HepG2 (cell line): ENCODE results near the gene LIMK2. TPM values are rescaled to one million over a fixed set of nuclear protein-coding genes. Genes with fewer than 3 reads are reported as not detected.

Experiments used
- AHR ChIP-seq: IDR thresholded peaks from 2 replicates; pipeline ENCODE4 v1.6.1; 2018; ENCODE audit warnings: missing genetic modification reagents, missing compliant biosample characterization
- ARNTL ChIP-seq: sonication (generic); formaldehyde crosslinking; IDR thresholded peaks from 2 replicates; pipeline ENCODE4 v1.4.0; 2020; ENCODE audit warnings: mild to moderate bottlenecking, missing genetic modification reagents
- ASH2L ChIP-seq: fragments of 300-600, 200-600 bp; sonication (generic); IDR thresholded peaks from 2 replicates; pipeline ENCODE4 v1.7.0; 2017; ENCODE audit warnings: low read depth, mild to moderate bottlenecking, moderate library complexity, mixed read lengths, low read length; ENCODE audit not compliant: insufficient read length
- CBFB ChIP-seq: sonication (generic); formaldehyde crosslinking; IDR thresholded peaks from 2 replicates; pipeline ENCODE4 v1.4.0; 2020; ENCODE audit warnings: missing genetic modification reagents
- ELF3 ChIP-seq: IDR thresholded peaks from 2 replicates; pipeline ENCODE4 v1.6.1; 2016; ENCODE audit warnings: missing genetic modification reagents, missing compliant biosample characterization
- EZH2 ChIP-seq: conservative IDR thresholded peaks from 2 replicates; pipeline ENCODE4 v1.6.1; 2012; ENCODE audit warnings: mild to moderate bottlenecking, low read depth, low read length, moderate library complexity
- FOXP4 ChIP-seq: sonication (generic); formaldehyde crosslinking; IDR thresholded peaks from 2 replicates; pipeline ENCODE4 v1.4.0; 2020; ENCODE audit warnings: missing genetic modification reagents
- HMG20B ChIP-seq: conservative IDR thresholded peaks from 2 replicates; pipeline ENCODE4 v1.6.1; 2016; ENCODE audit warnings: missing genetic modification reagents, missing compliant biosample characterization
- HNF4G ChIP-seq, 2 experiments: sonication (generic) in 1 of 2; formaldehyde crosslinking in 1 of 2; IDR thresholded peaks; 2 replicates each; pipeline versions ENCODE4 v1.4.0 to v1.6.1; 2011 to 2020; ENCODE audit warnings: borderline replicate concordance in 2 of 2, low read depth in 2 of 2, mild to moderate bottlenecking in 2 of 2, low read length in 1 of 2, missing genetic modification reagents in 1 of 2, moderate library complexity in 1 of 2
- JARID2 ChIP-seq: sonication (generic); formaldehyde crosslinking; IDR thresholded peaks from 2 replicates; pipeline ENCODE4 v1.8.1; 2023; ENCODE audit warnings: missing genetic modification reagents, inconsistent platforms; ENCODE audit not compliant: insufficient replicate concordance
- LCORL ChIP-seq, 2 experiments: fragments of 450-650 bp in 1 of 2; sonication (generic) in 1 of 2; formaldehyde crosslinking in 1 of 2; IDR thresholded peaks; 2 replicates each; pipeline versions ENCODE4 v1.5.0 to v1.6.1; 2017 to 2020; ENCODE audit warnings: antibody characterized with exemption in 1 of 2, missing genetic modification reagents in 1 of 2
- MIXL1 ChIP-seq: IDR thresholded peaks from 2 replicates; pipeline ENCODE4 v1.6.1; 2016
- MTA1 ChIP-seq: sonication (generic); formaldehyde crosslinking; IDR thresholded peaks from 2 replicates; pipeline ENCODE4 v1.4.0; 2020; ENCODE audit warnings: missing genetic modification reagents, mild to moderate bottlenecking, borderline replicate concordance
- NR0B2 ChIP-seq: sonication (generic); formaldehyde crosslinking; IDR thresholded peaks from 2 replicates; pipeline ENCODE4 v1.4.0; 2020; ENCODE audit warnings: mild to moderate bottlenecking, missing genetic modification reagents
- PHF20 ChIP-seq: sonication (generic); formaldehyde crosslinking; IDR thresholded peaks from 2 replicates; pipeline ENCODE4 v1.5.0; 2020; ENCODE audit warnings: mild to moderate bottlenecking, missing genetic modification reagents
- ZBTB37 ChIP-seq: sonication (generic); formaldehyde crosslinking; IDR thresholded peaks from 2 replicates; pipeline ENCODE4 v1.4.0; 2020; ENCODE audit warnings: mild to moderate bottlenecking, missing genetic modification reagents
- ZHX1 ChIP-seq: sonication (generic); formaldehyde crosslinking; IDR thresholded peaks from 2 replicates; pipeline ENCODE4 v1.8.1; 2022; ENCODE audit warnings: low read depth, mild to moderate bottlenecking, missing genetic modification reagents
- ZNF335 ChIP-seq: sonication (generic); formaldehyde crosslinking; IDR thresholded peaks from 2 replicates; pipeline ENCODE4 v1.4.0; 2020; ENCODE audit warnings: missing genetic modification reagents
- ZNF33A ChIP-seq: sonication (generic); formaldehyde crosslinking; IDR thresholded peaks from 2 replicates; pipeline ENCODE4 v1.5.1; 2020; ENCODE audit warnings: missing genetic modification reagents, mild to moderate bottlenecking, moderate library complexity, borderline replicate concordance
- ZNF441 ChIP-seq: sonication (generic); formaldehyde crosslinking; IDR thresholded peaks from 2 replicates; pipeline ENCODE4 v1.7.0; 2021; ENCODE audit warnings: missing genetic modification reagents, borderline replicate concordance
- ZNF777 ChIP-seq: sonication (generic); formaldehyde crosslinking; IDR thresholded peaks from 2 replicates; pipeline ENCODE4 v1.4.0; 2020; ENCODE audit warnings: missing genetic modification reagents
- polyA plus RNA-seq, 8 experiments: library from polyadenylated mRNA; depleted of rRNA in 3 of 8; stranded (reverse) in 7 of 8; unstranded in 1 of 8; fragments of >200 nt; fragmentation: Illumina TruSeq in 4 of 8; extraction: Trizol in 4 of 8; gene quantifications; 2 replicates each; pipeline versions ENCODE4 v1.2.1 to v1.2.3, GENCODE V29; 2011 to 2016; ENCODE audit warnings: low read depth in 4 of 8, missing spikeins in 1 of 8, mixed read lengths in 1 of 8; ENCODE audit not compliant: insufficient read depth in 1 of 8
- total RNA-seq, 5 experiments: library from RNA; depleted of rRNA; stranded (reverse); fragments of >200 nt; fragmentation: Illumina TruSeq; extraction: Trizol; gene quantifications; 2 replicates each; pipeline ENCODE4 v1.2.3, GENCODE V29; 2016; ENCODE audit warnings: low read depth in 1 of 5

Gene LIMK2
- total and polyA plus RNA-seq, 2 of the 13 experiments (the other 11 are each of a cell fraction or from before 2014, with no cell fraction given) = 20.9 to 29.8 TPM

GRCh38 chr22:31211862-31212730 lies at the start of gene LIMK2 (continued):
- TF ChIP-seq ZBTB37 (no peak), AHR (CRISPR knock-in tag) (no peak; the same call in 1 of the 2 replicates), ASH2L (peak; percentile 65), ELF3 (CRISPR knock-in tag) (0 out of 2 replicates have a peak, but pooled peaks have one; percentile 25), PHF20 (no peak), NR0B2 (0 out of 2 replicates have a peak, but pooled peaks have one; percentile 34), MTA1 (CRISPR knock-in tag) (no peak; the same call in 1 of the 2 replicates), MIXL1 (CRISPR knock-in tag) (peak; percentile 53; the same call in 1 of the 2 replicates), LCORL (IDR thresholded peaks at IDR 0.05) (no peak), LCORL (CRISPR knock-in tag; IDR thresholded peaks at IDR 0.05) (peak; percentile 49; the same call in 1 of the 2 replicates), ZNF33A (CRISPR knock-in tag) (no peak), ARNTL (no peak), FOXP4 (CRISPR knock-in tag) (peak; percentile 47), ZNF335 (0 out of 2 replicates have a peak, but pooled peaks have one; percentile 25), ZNF777 (CRISPR knock-in tag) (0 out of 2 replicates have a peak, but pooled peaks have one; percentile 10), HNF4G (IDR thresholded peaks at IDR 0.05; ENCODE audit: borderline replicate concordance, low read depth, low read length) (no peak), HNF4G (CRISPR knock-in tag; IDR thresholded peaks at IDR 0.05; ENCODE audit: borderline replicate concordance, low read depth) (no peak), ZHX1 (no peak), ZNF441 (CRISPR knock-in tag) (peak; percentile 58; the same call in 1 of the 2 replicates), EZH2 (no peak), CBFB (CRISPR knock-in tag) (peak; percentile 29; the same call in 1 of the 2 replicates), JARID2 (CRISPR knock-in tag) (peak; percentile 70), HMG20B (CRISPR knock-in tag) (no peak)
